HG02759 (cell line): ENCODE results near the gene CUEDC2.
A peak's percentile ranks its signal among the peaks of the same experiment; 100 is the strongest.

Experiments used
- ATAC-seq: cut with Tn5 transposase; IDR thresholded peaks from one replicate; pipeline ENCODE4 v1.9.1; 2021; ENCODE audit warnings: mild to moderate bottlenecking, moderate library complexity; ENCODE audit not compliant: unreplicated experiment

The CUEDC2 gene

GRCh38 chr10:102426803-102427287 lies 5.5 kb downstream of the CUEDC2 start:
- no peak for ATAC-seq

GRCh38 chr10:102425444-102425843 lies 6.9 kb downstream of the CUEDC2 start:
- ATAC-seq, result no peak

- ATAC-seq, result no peak
Observed at GRCh38 chr10:102424916-102425315, 7.5 kb downstream of the CUEDC2 start.

GRCh38 chr10:102424145-102424544 lies 8.2 kb downstream of the CUEDC2 start:
- no peak for ATAC-seq

GRCh38 chr10:102423372-102423968 lies 8.9 kb downstream of the CUEDC2 start:
- ATAC-seq, result no peak

- no peak for ATAC-seq
Observed at GRCh38 chr10:102422545-102423129, 9.7 kb downstream of the CUEDC2 start.

GRCh38 chr10:102421757-102422512 lies 10.4 kb downstream of the CUEDC2 start:
- ATAC-seq, result no peak

- ATAC-seq, result peak; percentile 1
Observed at GRCh38 chr10:102421507-102421756, 10.9 kb downstream of the CUEDC2 start.

GRCh38 chr10:102420714-102421506 lies 11.5 kb downstream of the CUEDC2 start, which contains the start of gene FBXL15:
FBXL15 (plus strand) TSS chr10:102420836; CDS start chr10:102421130, 294 bp downstream.
- peak; percentile 86 for ATAC-seq

GRCh38 chr10:102420181-102420713 lies 12.1 kb downstream of the CUEDC2 start:
- no peak for ATAC-seq

GRCh38 chr10:102419269-102420180 lies 12.8 kb downstream of the CUEDC2 start:
- no peak for ATAC-seq

- no peak for ATAC-seq
Observed at GRCh38 chr10:102418622-102419268, 13.6 kb downstream of the CUEDC2 start, which contains the start of gene PSD. PSD (minus strand) TSS chr10:102418785; CDS start chr10:102417038, 1,747 bp downstream.

- ATAC-seq, result no peak
Observed at GRCh38 chr10:102416695-102417094, 15.7 kb downstream of the CUEDC2 start.

- no peak for ATAC-seq
Observed at GRCh38 chr10:102416283-102416682, 16.1 kb downstream of the CUEDC2 start.

- no peak for ATAC-seq
Observed at GRCh38 chr10:102414749-102415148, 17.6 kb downstream of the CUEDC2 start.

- ATAC-seq, result no peak
Observed at GRCh38 chr10:102413806-102414561, 18.4 kb downstream of the CUEDC2 start.

- no peak for ATAC-seq
Observed at GRCh38 chr10:102413053-102413705, 19.2 kb downstream of the CUEDC2 start.

GRCh38 chr10:102412293-102412692 lies 20.1 kb downstream of the CUEDC2 start:
- no peak for ATAC-seq
